Measurements from ENCODE around the gene CTDP1.

DNA sequence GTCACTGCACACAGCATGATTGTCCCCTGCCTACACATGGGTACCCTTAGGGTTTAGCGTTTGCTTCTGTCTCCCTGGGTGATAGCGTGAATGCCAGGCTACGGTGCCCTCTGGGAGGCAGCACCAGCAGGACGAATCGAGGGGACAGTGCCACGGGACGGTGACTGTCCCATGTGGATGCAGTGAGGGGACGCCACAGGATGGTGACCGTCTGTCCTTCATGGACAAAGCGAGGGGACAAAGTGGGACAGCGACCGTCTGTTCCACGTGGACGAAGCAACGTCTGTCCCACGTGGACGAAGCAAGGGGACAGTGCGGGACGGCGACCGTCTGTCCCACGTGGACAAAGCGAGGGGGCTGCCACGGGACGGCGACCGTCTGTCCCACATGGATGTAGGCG is 25.7 kb downstream of the CTDP1 start:
- TF ChIP-seq, protein P1, sequence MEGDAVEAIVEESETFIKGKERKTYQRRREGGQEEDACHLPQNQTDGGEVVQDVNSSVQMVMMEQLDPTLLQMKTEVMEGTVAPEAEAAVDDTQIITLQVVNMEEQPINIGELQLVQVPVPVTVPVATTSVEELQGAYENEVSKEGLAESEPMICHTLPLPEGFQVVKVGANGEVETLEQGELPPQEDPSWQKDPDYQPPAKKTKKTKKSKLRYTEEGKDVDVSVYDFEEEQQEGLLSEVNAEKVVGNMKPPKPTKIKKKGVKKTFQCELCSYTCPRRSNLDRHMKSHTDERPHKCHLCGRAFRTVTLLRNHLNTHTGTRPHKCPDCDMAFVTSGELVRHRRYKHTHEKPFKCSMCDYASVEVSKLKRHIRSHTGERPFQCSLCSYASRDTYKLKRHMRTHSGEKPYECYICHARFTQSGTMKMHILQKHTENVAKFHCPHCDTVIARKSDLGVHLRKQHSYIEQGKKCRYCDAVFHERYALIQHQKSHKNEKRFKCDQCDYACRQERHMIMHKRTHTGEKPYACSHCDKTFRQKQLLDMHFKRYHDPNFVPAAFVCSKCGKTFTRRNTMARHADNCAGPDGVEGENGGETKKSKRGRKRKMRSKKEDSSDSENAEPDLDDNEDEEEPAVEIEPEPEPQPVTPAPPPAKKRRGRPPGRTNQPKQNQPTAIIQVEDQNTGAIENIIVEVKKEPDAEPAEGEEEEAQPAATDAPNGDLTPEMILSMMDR (IDR thresholded peaks at IDR 0.05), result no peak
- no peak for TF ChIP-seq POLR2A (IDR thresholded peaks at IDR 0.05)

All from lower leg skin (tissue), 3 donors.